Progenitor cell of endocrine pancreas (in vitro differentiated cells): Measurements from ENCODE around the gene ZNF598. TPM values are rescaled to one million over a fixed set of nuclear protein-coding genes. Genes with fewer than 3 reads are reported as not detected.

Experiments
- DNase-seq: peaks from one replicate; pipeline ENCODE4 v3.0.0; 2021; ENCODE audit warnings: low spot score; ENCODE audit not compliant: unreplicated experiment
- H3K27ac Mint-ChIP-seq: 2 replicates; pipeline ENCODE4 v1.8.0; 2021; ENCODE audit warnings: mild to moderate bottlenecking, moderate library complexity, mixed read lengths
- H3K27me3 Mint-ChIP-seq: 2 replicates; pipeline ENCODE4 v1.8.0; 2021; ENCODE audit warnings: mixed read lengths
- H3K36me3 Mint-ChIP-seq: 2 replicates; pipeline ENCODE4 v1.8.0; 2022; ENCODE audit warnings: mixed read lengths; ENCODE audit not compliant: insufficient read depth
- H3K4me1 Mint-ChIP-seq: 2 replicates; pipeline ENCODE4 v1.8.0; 2021; ENCODE audit warnings: low read depth, mixed read lengths
- H3K4me3 Mint-ChIP-seq: 2 replicates; pipeline ENCODE4 v1.8.0; 2021; ENCODE audit warnings: low read depth, mild to moderate bottlenecking, moderate library complexity, mixed read lengths
- H3K9me3 Mint-ChIP-seq: 2 replicates; pipeline ENCODE4 v1.8.0; 2021; ENCODE audit warnings: low read depth, mixed read lengths
- total RNA-seq: library from RNA; stranded (reverse); gene quantifications from 2 replicates; pipeline ENCODE4 v1.2.1, GENCODE V29; 2021
- TF ChIP-seq, protein P1 (sequence below): fragments of 200-600 bp; sonication (generic); IDR thresholded peaks from one replicate; pipeline ENCODE4 v1.5.0; 2021; ENCODE audit warnings: antibody characterized with exemption, mild to moderate bottlenecking; ENCODE audit not compliant: unreplicated experiment

Gene ZNF598
- total RNA-seq, 1 donor from 2014 or later, result 41.5 TPM

DNA sequence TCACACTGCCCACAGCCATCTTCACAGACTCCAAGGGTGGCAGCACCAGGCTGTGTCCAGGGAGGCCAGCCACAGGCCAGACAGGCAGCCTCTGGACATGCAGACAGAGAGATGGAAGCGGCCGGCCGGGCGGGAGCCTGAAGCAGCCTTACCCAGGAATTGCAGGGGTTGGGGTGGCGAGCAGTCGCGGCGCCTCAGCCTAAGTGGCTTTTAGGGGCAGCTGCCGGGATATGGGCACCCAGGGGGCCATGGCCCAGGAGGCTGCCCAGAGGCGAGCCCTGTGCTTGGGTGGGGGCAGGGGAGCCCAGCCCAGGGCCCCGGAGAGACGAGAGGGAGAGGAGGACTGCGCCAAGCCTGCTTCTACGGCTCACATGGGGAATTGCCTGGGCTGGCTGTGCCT is 15.6 kb upstream of the ZNF598 start:
- no peak for DNase-seq
- TF ChIP-seq, protein P1, sequence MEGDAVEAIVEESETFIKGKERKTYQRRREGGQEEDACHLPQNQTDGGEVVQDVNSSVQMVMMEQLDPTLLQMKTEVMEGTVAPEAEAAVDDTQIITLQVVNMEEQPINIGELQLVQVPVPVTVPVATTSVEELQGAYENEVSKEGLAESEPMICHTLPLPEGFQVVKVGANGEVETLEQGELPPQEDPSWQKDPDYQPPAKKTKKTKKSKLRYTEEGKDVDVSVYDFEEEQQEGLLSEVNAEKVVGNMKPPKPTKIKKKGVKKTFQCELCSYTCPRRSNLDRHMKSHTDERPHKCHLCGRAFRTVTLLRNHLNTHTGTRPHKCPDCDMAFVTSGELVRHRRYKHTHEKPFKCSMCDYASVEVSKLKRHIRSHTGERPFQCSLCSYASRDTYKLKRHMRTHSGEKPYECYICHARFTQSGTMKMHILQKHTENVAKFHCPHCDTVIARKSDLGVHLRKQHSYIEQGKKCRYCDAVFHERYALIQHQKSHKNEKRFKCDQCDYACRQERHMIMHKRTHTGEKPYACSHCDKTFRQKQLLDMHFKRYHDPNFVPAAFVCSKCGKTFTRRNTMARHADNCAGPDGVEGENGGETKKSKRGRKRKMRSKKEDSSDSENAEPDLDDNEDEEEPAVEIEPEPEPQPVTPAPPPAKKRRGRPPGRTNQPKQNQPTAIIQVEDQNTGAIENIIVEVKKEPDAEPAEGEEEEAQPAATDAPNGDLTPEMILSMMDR, result no peak
- Mint-ChIP-seq H3K36me3 (no peaks in the 10 kb centered on the region), H3K9me3 (no peaks in the 10 kb centered on the region), H3K27me3 (peaks cover 34% of the 10 kb centered on the region), H3K27ac (no peak overlapping the region), H3K4me1 (peaks cover 5% of the 10 kb centered on the region), H3K4me3 (no peak overlapping the region)

DNA sequence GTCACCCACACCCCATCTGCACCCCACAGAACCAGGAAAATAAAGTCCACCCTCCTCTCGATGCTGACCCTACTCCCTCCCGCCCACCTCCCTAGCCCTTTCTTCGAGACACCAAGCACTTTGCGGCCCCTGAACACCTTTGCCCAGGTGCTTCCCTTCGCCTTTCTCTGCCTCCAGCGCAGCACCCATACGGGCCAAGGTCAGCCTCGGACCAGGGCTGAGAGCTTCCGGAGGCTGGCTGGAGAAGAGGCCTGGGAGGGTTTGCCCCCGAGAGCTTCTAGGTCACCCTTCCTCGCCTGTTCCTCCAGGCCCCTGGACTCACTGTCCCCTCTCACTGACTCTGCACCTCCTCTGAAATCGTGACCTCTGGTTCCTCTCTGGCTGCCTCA is 14.4 kb upstream of the ZNF598 start:
- H3K27me3 Mint-ChIP-seq, result peaks cover 38% of the 10 kb centered on the region
- TF ChIP-seq, protein P1, result no peak
- H3K36me3 Mint-ChIP-seq, result no peaks in the 10 kb centered on the region
- no peaks in the 10 kb centered on the region for H3K9me3 Mint-ChIP-seq
- H3K27ac Mint-ChIP-seq, result no peak overlapping the region
- peaks cover 5% of the 10 kb centered on the region for H3K4me1 Mint-ChIP-seq
- DNase-seq, result no peak
- no peak overlapping the region for H3K4me3 Mint-ChIP-seq

DNA sequence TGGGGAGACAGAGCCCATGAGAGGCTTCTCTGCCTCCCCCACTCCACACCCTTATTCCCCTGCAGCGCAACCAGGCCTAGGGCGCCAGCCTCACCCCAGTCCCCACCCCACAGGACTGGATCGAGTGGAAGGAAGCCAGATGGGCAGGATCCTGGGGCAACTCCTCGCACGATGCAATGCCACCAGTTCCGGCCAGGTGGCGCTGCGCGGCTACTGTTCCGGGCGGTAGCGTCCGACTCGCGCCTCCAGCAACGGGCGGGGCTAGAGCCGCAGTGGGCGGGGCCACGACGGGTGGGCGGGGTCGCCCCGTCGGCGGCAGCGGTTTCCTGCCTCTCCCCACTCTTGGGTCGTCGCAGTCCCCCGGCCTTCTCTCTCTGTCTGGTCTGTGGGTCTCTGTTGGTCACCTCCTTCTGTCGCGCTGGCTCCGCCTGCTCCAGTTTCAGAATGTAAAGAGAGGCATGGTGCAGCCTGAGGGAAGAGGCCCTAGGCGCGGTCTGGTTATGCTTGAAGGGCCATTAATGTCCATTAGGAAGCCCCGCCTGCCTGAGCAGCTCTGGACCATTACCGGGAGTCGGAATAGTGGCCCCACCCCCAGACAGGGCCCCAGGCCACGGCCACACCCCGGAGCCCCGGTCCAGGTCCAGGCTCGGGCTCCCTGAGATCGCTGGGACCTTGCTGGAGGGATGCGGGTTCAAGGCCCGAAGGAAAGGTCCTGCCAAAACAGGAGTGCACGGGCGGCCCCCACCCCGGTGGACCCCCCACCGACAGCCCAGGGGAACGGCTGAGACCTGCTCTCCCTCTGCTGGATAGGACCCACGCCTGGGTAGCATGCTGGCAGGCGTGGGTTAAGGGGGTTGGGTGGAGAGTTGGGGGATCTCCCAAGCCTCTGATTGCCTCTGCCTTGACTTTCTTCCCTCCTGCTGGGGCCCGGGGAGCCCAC is 13.7 kb upstream of the ZNF598 start:
- TF ChIP-seq, protein P1, result peak; percentile 94
- peaks cover 5% of the 10 kb centered on the region for H3K4me1 Mint-ChIP-seq
- peak; percentile 97 for DNase-seq
- peak overlapping the region; percentile 50 for H3K4me3 Mint-ChIP-seq
- peak overlapping the region; percentile 65 for H3K27ac Mint-ChIP-seq
- no peaks in the 10 kb centered on the region for H3K36me3 Mint-ChIP-seq
- H3K9me3 Mint-ChIP-seq, result no peaks in the 10 kb centered on the region
- H3K27me3 Mint-ChIP-seq, result peaks cover 42% of the 10 kb centered on the region

DNA sequence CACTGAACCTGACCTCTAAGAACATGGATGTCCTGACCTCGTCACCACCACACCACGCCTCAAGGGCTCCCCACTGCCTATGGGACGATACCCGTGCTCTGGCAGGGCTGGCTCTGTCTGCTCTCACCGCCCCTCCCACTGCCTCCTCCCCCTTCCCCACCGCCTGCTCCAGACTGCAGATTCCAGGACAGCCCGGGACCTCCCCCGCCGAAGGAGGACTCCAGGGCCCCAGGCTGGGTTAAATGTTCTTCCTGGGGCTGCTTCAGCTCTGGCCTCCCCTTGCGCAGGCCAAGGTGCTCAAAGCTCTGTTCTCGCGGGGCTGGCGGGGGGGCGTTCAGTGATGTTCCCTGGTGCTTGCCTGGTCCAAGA is 13.1 kb upstream of the ZNF598 start:
- Mint-ChIP-seq H3K27me3 (peaks cover 41% of the 10 kb centered on the region), H3K4me3 (peak overlapping the region; percentile 50), H3K9me3 (no peaks in the 10 kb centered on the region), H3K4me1 (peaks cover 5% of the 10 kb centered on the region), H3K27ac (no peak overlapping the region), H3K36me3 (no peaks in the 10 kb centered on the region)
- TF ChIP-seq, protein P1, result no peak
- DNase-seq, result no peak

DNA sequence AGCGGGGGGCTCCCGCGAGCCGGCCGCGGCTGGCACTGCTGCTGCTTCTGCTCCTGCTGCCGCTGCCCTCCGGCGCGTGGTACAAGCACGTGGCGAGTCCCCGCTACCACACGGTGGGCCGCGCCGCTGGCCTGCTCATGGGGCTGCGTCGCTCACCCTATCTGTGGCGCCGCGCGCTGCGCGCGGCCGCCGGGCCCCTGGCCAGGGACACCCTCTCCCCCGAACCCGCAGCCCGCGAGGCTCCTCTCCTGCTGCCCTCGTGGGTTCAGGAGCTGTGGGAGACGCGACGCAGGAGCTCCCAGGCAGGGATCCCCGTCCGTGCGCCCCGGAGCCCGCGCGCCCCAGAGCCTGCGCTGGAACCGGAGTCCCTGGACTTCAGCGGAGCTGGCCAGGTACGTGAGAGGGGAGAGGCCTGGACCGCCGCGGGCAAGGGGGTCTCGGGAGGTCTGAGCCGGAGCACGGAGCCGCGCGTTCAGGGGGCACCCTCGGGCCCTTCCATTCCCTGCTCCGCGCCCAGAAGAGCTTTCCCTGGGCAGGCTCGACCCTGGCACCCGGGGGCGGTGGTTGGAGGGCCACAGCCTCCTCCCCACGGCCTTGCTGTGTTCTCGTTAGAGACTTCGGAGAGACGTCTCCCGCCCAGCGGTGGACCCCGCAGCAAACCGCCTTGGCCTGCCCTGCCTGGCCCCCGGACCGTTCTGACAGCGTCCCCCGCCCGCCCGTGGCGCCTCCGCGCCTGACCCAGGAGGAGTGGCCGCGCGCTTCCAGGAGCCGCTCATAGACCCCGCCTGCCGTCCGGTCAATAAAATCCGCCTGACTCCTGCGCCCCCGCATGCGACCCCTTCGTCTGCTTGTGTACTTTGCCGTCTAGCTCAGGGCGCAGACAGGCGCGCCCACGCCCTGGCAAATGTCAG is 10.6 kb upstream of the ZNF598 start:
- Mint-ChIP-seq H3K27me3 (peaks cover 39% of the 10 kb centered on the region), H3K4me3 (peak overlapping the region; percentile 53), H3K27ac (no peak overlapping the region), H3K4me1 (peaks cover 4% of the 10 kb centered on the region), H3K9me3 (no peaks in the 10 kb centered on the region), H3K36me3 (no peaks in the 10 kb centered on the region)
- peak; percentile 49 for DNase-seq
- TF ChIP-seq, protein P1, result no peak
